ENCODE data around the gene ZNF280B. TPM values are rescaled to one million over a fixed set of nuclear protein-coding genes. Genes with fewer than 3 reads are reported as not detected.

The ZNF280B gene
- total and polyA plus RNA-seq, 10 of the 15 experiments (the other 5 are each of a cell fraction or from before 2014, with no cell fraction given), result 0.28 to 2.2 (median 1.1) TPM

GRCh38 chr22:22450343-22450839 is 58.2 kb downstream of the ZNF280B start (continued):
- TF ChIP-seq PAX8 (IDR thresholded peaks at IDR 0.05) (no peak), SUZ12 (IDR thresholded peaks at IDR 0.05; ENCODE audit: unreplicated experiment) (no peak), LARP7 (IDR thresholded peaks at IDR 0.05) (no peak), MXI1 (IDR thresholded peaks at IDR 0.05; ENCODE audit: low read depth, low read length) (0 out of 2 replicates have a peak, but pooled peaks have one; percentile 29), CEBPZ (IDR thresholded peaks at IDR 0.05; ENCODE audit: low read depth, low read length) (no peak), TCF12 (IDR thresholded peaks at IDR 0.05; ENCODE audit: low read depth, low read length) (no peak), ZZZ3 (IDR thresholded peaks at IDR 0.05; ENCODE audit: control insufficient read depth, insufficient read length, low read depth) (no peak), PRDM15 (CRISPR knock-in tag; IDR thresholded peaks at IDR 0.05) (no peak), REST (IDR thresholded peaks at IDR 0.05; ENCODE audit: low read depth, low read length) (no peak), ZNF622 (IDR thresholded peaks at IDR 0.05) (no peak), KAT2A (conservative IDR thresholded peaks at IDR 0.05; ENCODE audit: control insufficient read depth, low read depth, low read length) (no peak), STAT3 (IDR thresholded peaks at IDR 0.05; ENCODE audit: low read depth, low read length) (no peak), KLF5 (IDR thresholded peaks at IDR 0.05; ENCODE audit: partially characterized antibody) (no peak), TCF3 (IDR thresholded peaks at IDR 0.05; ENCODE audit: borderline replicate concordance, insufficient read depth, low read depth, low read length) (no peak), RELB (IDR thresholded peaks at IDR 0.05; ENCODE audit: low read depth) (peak; percentile 53; the same call in 1 of the 2 replicates), RELA (IDR thresholded peaks at IDR 0.05; ENCODE audit: borderline replicate concordance, partially characterized antibody) (no peak), ESRRA (IDR thresholded peaks at IDR 0.05; ENCODE audit: low read length) (no peak), ETV6 (conservative IDR thresholded peaks at IDR 0.05 in 1 of 2, IDR thresholded peaks at IDR 0.05 in 1 of 2; ENCODE audit: borderline replicate concordance in 1 of 2, low read depth in 1 of 2) (no peak)

All from GM12878 (cell line).